Frontal cortex (tissue), 4 donors: ENCODE measurements around the gene CIZ1. TPM values are rescaled to one million over a fixed set of nuclear protein-coding genes. Genes with fewer than 3 reads are reported as not detected.
A peak's percentile ranks its signal among the peaks of the same experiment; 100 is the strongest.

Experiments used
- DNase-seq, 2 donors: peaks; one replicate each; pipeline ENCODE4 v3.0.0; 2012; ENCODE audit warnings: low spot score in 2 of 2
- FAIRE-seq: peaks from 2 replicates; lab custom pipeline; 2012; peaks lifted over from hg19 to GRCh38; lab: Jason Lieb, UNC
- total RNA-seq: library from RNA; depleted of rRNA; stranded (reverse); fragments of >200 nt; gene quantifications from one replicate; pipeline ENCODE4 v1.2.3, GENCODE V29; 2014
- donor health status: control.
- donor health status: control.
- donor health status: control.

The CIZ1 gene
- total RNA-seq, 1 donor from 2014 or later = 15.9 TPM

DNA sequence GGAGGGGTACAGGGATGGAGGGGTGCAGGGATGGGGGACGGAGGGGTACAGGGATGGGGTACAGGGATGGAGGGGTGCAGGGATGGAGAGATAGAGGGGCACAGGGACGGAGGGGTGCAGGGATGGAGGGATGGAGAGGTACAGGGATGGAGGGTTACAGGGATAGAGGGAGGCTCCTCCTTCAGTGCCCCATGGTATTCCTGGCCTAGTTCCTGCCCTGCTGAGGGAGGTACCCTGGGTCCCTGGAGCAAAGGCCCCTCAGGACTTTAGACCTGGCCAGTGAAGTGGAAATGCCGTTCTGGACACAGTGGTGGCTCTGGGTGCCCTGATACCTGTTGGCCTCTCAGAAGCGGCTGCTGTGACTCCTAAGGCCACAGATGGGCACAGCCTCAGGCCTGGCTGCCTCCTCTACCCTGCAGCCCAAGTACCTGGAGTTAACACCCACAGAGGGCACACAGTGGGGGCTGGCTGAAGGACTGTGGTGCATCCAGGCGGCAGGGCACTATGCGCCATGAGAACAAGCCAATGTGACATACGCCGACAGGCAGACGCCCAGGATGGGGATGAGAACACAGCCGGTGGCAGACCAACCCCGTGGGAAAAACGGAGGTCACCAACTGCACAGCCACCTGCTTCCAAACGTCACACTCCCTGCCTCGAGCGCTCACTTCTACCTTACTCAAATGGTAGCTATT is 72.3 kb downstream of the CIZ1 start:
- DNase-seq (no peak), FAIRE-seq (no peak)

- no peak for DNase-seq
- FAIRE-seq = no peak
Observed at GRCh38 chr9:128118472-128118857, 72.9 kb downstream of the CIZ1 start.

- peak; percentile 87 to 96 for DNase-seq
- no peak for FAIRE-seq
Observed at GRCh38 chr9:128117613-128118471, 73.5 kb downstream of the CIZ1 start.

- no peak for FAIRE-seq
- no peak for DNase-seq
Observed at GRCh38 chr9:128116104-128117083, 75.0 kb downstream of the CIZ1 start.

Other genes with a start within 250 kb of the CIZ1 start
- 5.7 TPM for gene EEIG1, start 210.6 kb downstream of the CIZ1 start, total RNA-seq
- 9.0 TPM for gene NAIF1, start 124.3 kb downstream of the CIZ1 start, total RNA-seq
- 29.8 TPM for gene SLC25A25, start 123.3 kb downstream of the CIZ1 start, total RNA-seq
- gene PTGES2, start 63.8 kb downstream of the CIZ1 start, total RNA-seq = 58.3 TPM
- gene LCN2, start 42.1 kb downstream of the CIZ1 start, total RNA-seq = not detected
- 55.4 TPM for gene BBLN, start 31.3 kb downstream of the CIZ1 start, total RNA-seq
- 73.8 TPM for gene DNM1, start 11.8 kb upstream of the CIZ1 start, total RNA-seq
- 40.4 TPM for gene GOLGA2, start 84.4 kb upstream of the CIZ1 start, total RNA-seq
- gene SWI5, start 84.7 kb upstream of the CIZ1 start, total RNA-seq = 3.7 TPM
- 19.6 TPM for gene TRUB2, start 130.9 kb upstream of the CIZ1 start, total RNA-seq
- gene COQ4, start 131.3 kb upstream of the CIZ1 start, total RNA-seq = 16.3 TPM
- 22.4 TPM for gene SLC27A4, start 149.0 kb upstream of the CIZ1 start, total RNA-seq
- 17.9 TPM for gene URM1, start 179.8 kb upstream of the CIZ1 start, total RNA-seq
- gene CERCAM, start 229.3 kb upstream of the CIZ1 start, total RNA-seq = 10.2 TPM